ENCODE results near the gene EPHA3.

The EPHA3 gene

GRCh38 chr3:89144080-89144479 lies 36.7 kb downstream of the EPHA3 start:
- FAIRE-seq = no peak
- DNase-seq (ENCODE audit: insufficient read length, low spot score) = no peak

- FAIRE-seq (no peak), DNase-seq (ENCODE audit: insufficient read length, low spot score) (peak; percentile 1)
Measured at GRCh38 chr3:89145995-89146394, 38.6 kb downstream of the EPHA3 start.

- FAIRE-seq (no peak), DNase-seq (ENCODE audit: insufficient read length, low spot score) (no peak)
Measured at GRCh38 chr3:89154416-89154815, 47.0 kb downstream of the EPHA3 start.

GRCh38 chr3:89155811-89156210 lies 48.4 kb downstream of the EPHA3 start:
- DNase-seq (ENCODE audit: insufficient read length, low spot score) (no peak), FAIRE-seq (no peak)

- DNase-seq (ENCODE audit: insufficient read length, low spot score) (no peak), FAIRE-seq (no peak)
Measured at GRCh38 chr3:89157575-89157974, 50.2 kb downstream of the EPHA3 start.

GRCh38 chr3:89159605-89160004 lies 52.2 kb downstream of the EPHA3 start:
- no peak for DNase-seq (ENCODE audit: insufficient read length, low spot score)
- no peak for FAIRE-seq

- DNase-seq (ENCODE audit: insufficient read length, low spot score) (no peak), FAIRE-seq (no peak)
Measured at GRCh38 chr3:89164774-89165173, 57.4 kb downstream of the EPHA3 start.

GRCh38 chr3:89165636-89166263 lies 58.3 kb downstream of the EPHA3 start:
- FAIRE-seq (no peak), DNase-seq (ENCODE audit: insufficient read length, low spot score) (no peak)

- DNase-seq (ENCODE audit: insufficient read length, low spot score) = no peak
- no peak for FAIRE-seq
Measured at GRCh38 chr3:89171687-89172545, 64.5 kb downstream of the EPHA3 start.

- DNase-seq (ENCODE audit: insufficient read length, low spot score) (no peak), FAIRE-seq (no peak)
Measured at GRCh38 chr3:89173546-89173945, 66.1 kb downstream of the EPHA3 start.

- DNase-seq (ENCODE audit: insufficient read length, low spot score) (no peak), FAIRE-seq (no peak)
Measured at GRCh38 chr3:89179355-89180001, 72.1 kb downstream of the EPHA3 start.

GRCh38 chr3:89180334-89180733 lies 72.9 kb downstream of the EPHA3 start:
- FAIRE-seq = no peak
- DNase-seq (ENCODE audit: insufficient read length, low spot score) = no peak

- no peak for FAIRE-seq
- no peak for DNase-seq (ENCODE audit: insufficient read length, low spot score)
Measured at GRCh38 chr3:89182056-89182455, 74.6 kb downstream of the EPHA3 start.

GRCh38 chr3:89184151-89184995 lies 77.0 kb downstream of the EPHA3 start:
- no peak for DNase-seq (ENCODE audit: insufficient read length, low spot score)
- FAIRE-seq = no peak

GRCh38 chr3:89186456-89186855 lies 79.0 kb downstream of the EPHA3 start:
- no peak for FAIRE-seq

GRCh38 chr3:89198591-89198990 lies 91.2 kb downstream of the EPHA3 start:
- no peak for DNase-seq (ENCODE audit: insufficient read length, low spot score)
- FAIRE-seq = no peak

More at GRCh38 chr3:89186456-89186855, 79.0 kb downstream of the EPHA3 start:
- DNase-seq (ENCODE audit: insufficient read length, low spot score) = no peak

- no peak for FAIRE-seq
- DNase-seq (ENCODE audit: insufficient read length, low spot score) = no peak
Measured at GRCh38 chr3:89212619-89213018, 105.2 kb downstream of the EPHA3 start.

- DNase-seq (ENCODE audit: insufficient read length, low spot score) = no peak
- no peak for FAIRE-seq
Measured at GRCh38 chr3:89216016-89216739, 108.8 kb downstream of the EPHA3 start.

- FAIRE-seq = no peak
- DNase-seq (ENCODE audit: insufficient read length, low spot score) = no peak
Measured at GRCh38 chr3:89217148-89217685, 109.8 kb downstream of the EPHA3 start.

GRCh38 chr3:89221924-89222323 lies 114.5 kb downstream of the EPHA3 start:
- no peak for DNase-seq (ENCODE audit: insufficient read length, low spot score)
- FAIRE-seq = no peak

Data from HTR-8/SVneo (cell line).